Kidney (tissue), 14 donors: ENCODE measurements around the gene FAM240B. TPM values are rescaled to one million over a fixed set of nuclear protein-coding genes. Genes with fewer than 3 reads are reported as not detected.

ENCODE experiments used
- DNase-seq, 5 donors: peaks; one replicate each; pipeline ENCODE4 v3.0.0-alpha.2; 2013 to 2020
- FAIRE-seq: peaks from 2 replicates; lab custom pipeline; 2012; peaks lifted over from hg19 to GRCh38; lab: Jason Lieb, UNC
- H3K27ac ChIP-seq, 2 donors: one replicate each; pipeline ENCODE4 v1.7.0; 2013; ENCODE audit warnings: low read depth in 2 of 2, low read length in 2 of 2, inconsistent platforms in 1 of 2
- H3K27me3 ChIP-seq: one replicate; pipeline ENCODE4 v1.7.1; 2013; ENCODE audit warnings: low read length, inconsistent platforms; ENCODE audit not compliant: control insufficient read depth, insufficient read depth
- H3K36me3 ChIP-seq, 3 donors: one replicate each; pipeline versions ENCODE4 v1.7.0 to v1.7.1; 2013; ENCODE audit warnings: low read length in 3 of 3, control low read depth in 1 of 3, inconsistent platforms in 1 of 3; ENCODE audit not compliant: insufficient read depth in 3 of 3, control insufficient read depth in 2 of 3
- H3K4me1 ChIP-seq, 3 donors: one replicate each; pipeline versions ENCODE4 v1.7.0 to v1.7.1; 2013; ENCODE audit warnings: low read length in 3 of 3, inconsistent platforms in 1 of 3, low read depth in 1 of 3; ENCODE audit not compliant: control insufficient read depth in 2 of 3, insufficient read depth in 2 of 3
- H3K4me3 ChIP-seq, 3 donors: one replicate each; pipeline versions ENCODE4 v1.7.0 to v1.8.1; 2013; ENCODE audit warnings: low read length in 3 of 3, control low read depth in 1 of 3, inconsistent platforms in 1 of 3
- H3K9ac ChIP-seq, 3 donors: one replicate each; pipeline versions ENCODE4 v1.7.0 to v1.7.1; 2013; ENCODE audit warnings: low read length in 3 of 3, control low read depth in 1 of 3, inconsistent platforms in 1 of 3
- H3K9me3 ChIP-seq, 3 donors: one replicate each; pipeline versions ENCODE4 v1.7.0 to v1.7.1; 2013; ENCODE audit warnings: low read length in 3 of 3, control low read depth in 1 of 3, inconsistent platforms in 1 of 3; ENCODE audit not compliant: control insufficient read depth in 2 of 3, insufficient read depth in 1 of 3
- intact Hi-C: fragments of 100-400 bp; cut with DNase I; formaldehyde crosslinking; loops from one replicate; pipeline ENCODE4 v1.11.1; 2022
- polyA plus RNA-seq: library from polyadenylated mRNA; stranded (reverse); fragments of 350-450 nt; fragmentation: Illumina TruSeq; extraction: RNeasy Lipid Tissue Mini Kit (QIAGEN cat#74804); gene quantifications from one replicate; pipeline ENCODE4 v1.2.3, GENCODE V29; 2014; ENCODE audit warnings: low read depth, low replicate concordance; ENCODE audit not compliant: insufficient read depth
- total RNA-seq: library from RNA; stranded (reverse); fragmentation: NEBNext Ultra II Directional; extraction: Animal tissue kit (Norgen Biotek cat#: 25700); gene quantifications from one replicate; pipeline ENCODE4 v1.2.1, GENCODE V29; 2021
- TF ChIP-seq, protein P1 (sequence below): IDR thresholded peaks from 3 replicates; pipeline ENCODE4 v1.5.1; 2012; ENCODE audit warnings: mild to moderate bottlenecking, moderate library complexity, borderline replicate concordance; ENCODE audit not compliant: insufficient read depth; ENCODE audit errors: extremely low read depth
- donor health status: control.
- donor health status: control.
- donor health status: control.
- donor health status: control.
- donor health status: control.
- donor health status: DM: yes; HTN: yes; CAD: no.
- donor health status: Normal renal cell carcinoma (clear cell type).

Gene FAM240B
- total and polyA plus RNA-seq, 2 donors from 2014 or later: not detected

DNA sequence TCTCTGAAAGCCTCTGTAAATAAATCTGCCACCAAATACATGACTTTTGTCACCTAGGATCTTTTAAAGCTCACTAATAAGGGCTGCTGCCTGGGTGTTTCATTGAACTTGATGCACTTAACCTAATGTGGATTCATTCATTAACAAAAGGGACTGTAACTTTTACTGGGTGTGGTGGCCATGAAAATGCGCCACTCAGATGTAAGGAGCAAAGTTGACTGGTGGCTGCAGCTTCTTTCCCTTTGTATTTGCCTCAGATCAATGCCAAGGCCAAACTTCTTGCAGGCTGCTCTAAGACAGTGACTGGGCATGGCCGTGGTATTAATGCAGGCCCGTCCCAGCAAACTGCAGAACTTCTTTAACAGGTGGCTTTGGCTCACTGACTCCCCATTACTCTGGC lies 22.9 kb downstream of the FAM240B start:
- H3K9me3 ChIP-seq: no peaks in the 10 kb centered on the region
- H3K27me3 ChIP-seq: no peaks in the 10 kb centered on the region
- H3K27ac ChIP-seq: no peak overlapping the region
- no peak for DNase-seq
- TF ChIP-seq, protein P1, sequence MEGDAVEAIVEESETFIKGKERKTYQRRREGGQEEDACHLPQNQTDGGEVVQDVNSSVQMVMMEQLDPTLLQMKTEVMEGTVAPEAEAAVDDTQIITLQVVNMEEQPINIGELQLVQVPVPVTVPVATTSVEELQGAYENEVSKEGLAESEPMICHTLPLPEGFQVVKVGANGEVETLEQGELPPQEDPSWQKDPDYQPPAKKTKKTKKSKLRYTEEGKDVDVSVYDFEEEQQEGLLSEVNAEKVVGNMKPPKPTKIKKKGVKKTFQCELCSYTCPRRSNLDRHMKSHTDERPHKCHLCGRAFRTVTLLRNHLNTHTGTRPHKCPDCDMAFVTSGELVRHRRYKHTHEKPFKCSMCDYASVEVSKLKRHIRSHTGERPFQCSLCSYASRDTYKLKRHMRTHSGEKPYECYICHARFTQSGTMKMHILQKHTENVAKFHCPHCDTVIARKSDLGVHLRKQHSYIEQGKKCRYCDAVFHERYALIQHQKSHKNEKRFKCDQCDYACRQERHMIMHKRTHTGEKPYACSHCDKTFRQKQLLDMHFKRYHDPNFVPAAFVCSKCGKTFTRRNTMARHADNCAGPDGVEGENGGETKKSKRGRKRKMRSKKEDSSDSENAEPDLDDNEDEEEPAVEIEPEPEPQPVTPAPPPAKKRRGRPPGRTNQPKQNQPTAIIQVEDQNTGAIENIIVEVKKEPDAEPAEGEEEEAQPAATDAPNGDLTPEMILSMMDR: no peak
- H3K4me1 ChIP-seq: no peaks in the 10 kb centered on the region
- H3K9ac ChIP-seq: no peak overlapping the region
- H3K36me3 ChIP-seq: no peaks in the 10 kb centered on the region
- FAIRE-seq: no peak
- no peak overlapping the region for H3K4me3 ChIP-seq
- intact Hi-C loops: no loop called here

DNA sequence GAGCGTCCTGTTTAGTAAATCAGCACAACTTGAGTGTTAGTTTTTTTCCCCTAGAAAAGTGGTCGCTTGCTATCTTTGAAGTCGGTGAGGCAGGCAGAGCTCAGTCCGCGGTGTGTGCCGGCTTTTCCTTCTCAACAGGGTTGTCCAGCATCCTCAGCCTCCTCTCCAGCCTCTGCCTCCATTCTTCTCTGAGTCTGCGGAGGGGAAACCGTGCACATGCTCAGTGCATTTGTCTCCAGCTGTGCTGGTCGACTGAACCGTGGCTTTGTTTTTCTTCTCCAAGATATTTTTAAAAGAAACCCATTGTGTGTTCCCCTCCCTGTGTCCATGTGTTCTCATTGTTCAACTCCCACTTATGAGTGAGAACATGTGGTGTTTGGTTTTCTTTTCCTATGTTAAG lies 25.3 kb downstream of the FAM240B start:
- Histone ChIP-seq H3K27ac (no peak overlapping the region), H3K27me3 (no peaks in the 10 kb centered on the region), H3K4me3 (no peak overlapping the region), H3K9me3 (no peaks in the 10 kb centered on the region), H3K36me3 (no peaks in the 10 kb centered on the region), H3K4me1 (no peaks in the 10 kb centered on the region), H3K9ac (no peak overlapping the region)
- intact Hi-C loops: no loop called here
- FAIRE-seq: no peak
- TF ChIP-seq, protein P1: no peak
- no peak for DNase-seq

DNA sequence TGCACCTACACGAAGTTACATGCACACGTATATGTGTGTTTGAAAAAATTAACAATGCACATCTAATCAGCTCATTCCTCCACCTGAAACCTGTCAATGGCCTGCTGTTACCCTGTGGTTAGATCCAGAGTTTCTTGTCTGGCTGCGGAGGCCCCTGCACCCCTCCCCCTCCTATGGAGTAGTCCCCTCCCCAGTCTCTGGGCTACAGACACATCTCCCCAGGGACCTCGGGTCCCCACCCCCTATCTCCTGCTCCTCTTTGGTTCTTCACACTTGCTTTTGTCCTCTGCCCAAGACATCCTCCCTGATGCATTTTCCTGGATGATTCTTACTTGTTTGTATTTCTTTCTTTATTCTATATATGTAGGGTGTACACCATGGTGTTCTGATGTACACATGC lies 27.2 kb downstream of the FAM240B start:
- TF ChIP-seq, protein P1: no peak

DNA sequence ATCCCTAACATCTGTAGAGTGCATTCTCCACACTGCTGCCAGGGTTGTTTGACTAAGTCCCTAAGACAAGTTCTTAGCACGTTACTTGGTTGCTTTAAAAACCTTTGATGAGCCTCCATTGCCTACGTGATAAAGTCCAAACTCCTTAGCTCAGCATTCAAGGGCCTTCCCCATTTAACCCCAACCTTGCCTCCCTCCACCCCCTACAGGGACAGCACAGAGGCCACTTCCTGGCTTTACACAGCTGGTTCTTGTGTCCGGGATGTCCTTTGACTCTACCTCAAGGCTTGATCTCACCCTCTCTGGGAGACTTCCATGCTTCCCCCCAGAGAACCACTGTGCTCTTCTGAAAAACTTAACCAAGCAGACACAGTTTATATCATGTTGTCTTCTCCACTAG lies 29.4 kb downstream of the FAM240B start:
- no peak for FAIRE-seq
- H3K9me3 ChIP-seq: no peaks in the 10 kb centered on the region
- TF ChIP-seq, protein P1: no peak
- no peaks in the 10 kb centered on the region for H3K36me3 ChIP-seq
- H3K27me3 ChIP-seq: no peaks in the 10 kb centered on the region
- H3K27ac ChIP-seq: no peak overlapping the region
- DNase-seq: no peak
- H3K9ac ChIP-seq: no peak overlapping the region
- H3K4me1 ChIP-seq: peaks cover 0 to 3% (median 3%) of the 10 kb centered on the region in 3 donors
- intact Hi-C loops: no loop called here
- no peak overlapping the region for H3K4me3 ChIP-seq

More for the DNA sequence above, 27.2 kb downstream of the FAM240B start:
- H3K9me3 ChIP-seq: no peaks in the 10 kb centered on the region
- no peaks in the 10 kb centered on the region for H3K4me1 ChIP-seq
- H3K4me3 ChIP-seq: no peak overlapping the region
- FAIRE-seq: no peak
- no peaks in the 10 kb centered on the region for H3K36me3 ChIP-seq
- no peak for DNase-seq
- intact Hi-C loops: no loop called here
- H3K27ac ChIP-seq: no peak overlapping the region
- no peaks in the 10 kb centered on the region for H3K27me3 ChIP-seq
- no peak overlapping the region for H3K9ac ChIP-seq
